H1 (cell line): Measurements from ENCODE around the gene CNOT6. TPM values are rescaled to one million over a fixed set of nuclear protein-coding genes. Genes with fewer than 3 reads are reported as not detected.

Source experiments
- CTCF ChIA-PET: fragments of 300-600 bp; sonication (Branson Sonifier 250); formaldehyde crosslinking; loops from one replicate; lab custom pipeline; 2021; ENCODE audit not compliant: partially characterized antibody; lab: Charles Lee
- POLR2A ChIA-PET: fragments of 300-600 bp; sonication (Branson Sonifier 250); formaldehyde crosslinking; loops from one replicate; lab custom pipeline; 2021; ENCODE audit warnings: inconsistent platforms; ENCODE audit not compliant: partially characterized antibody; lab: Charles Lee
- DNase-seq, 2 experiments: peaks; one replicate each; pipeline versions ENCODE4 v3.0.0 to v3.0.0-alpha.2; 2010 to 2022; ENCODE audit warnings: low spot score in 2 of 2, low read depth in 1 of 2, mixed read lengths in 1 of 2
- FAIRE-seq: peaks from 2 replicates; lab custom pipeline; 2011; peaks lifted over from hg19 to GRCh38; lab: Jason Lieb, UNC
- H2AFZ ChIP-seq: 2 replicates; pipeline ENCODE4 v1.8.1; 2012; ENCODE audit warnings: low read length, inconsistent platforms
- H2AK5ac ChIP-seq: 2 replicates; pipeline ENCODE4 v1.6.1; 2013; ENCODE audit warnings: low read depth, low read length
- H2BK120ac ChIP-seq: replicated peaks from 2 replicates; pipeline ENCODE3; 2013; ENCODE audit warnings: low read depth, low read length, inconsistent platforms
- H2BK12ac ChIP-seq: 2 replicates; pipeline ENCODE4 v1.6.1; 2013; ENCODE audit warnings: low read depth, low read length
- H2BK15ac ChIP-seq: 2 replicates; pipeline ENCODE4 v1.6.1; 2013; ENCODE audit warnings: low read length
- H2BK20ac ChIP-seq: 2 replicates; pipeline ENCODE4 v1.6.1; 2013; ENCODE audit warnings: low read length
- H2BK5ac ChIP-seq: 2 replicates; pipeline ENCODE4 v1.6.1; 2013; ENCODE audit warnings: low read depth, low read length
- H3K14ac ChIP-seq: 2 replicates; pipeline ENCODE4 v1.6.1; 2013; ENCODE audit warnings: inconsistent platforms; ENCODE audit not compliant: insufficient read length
- H3K18ac ChIP-seq: 2 replicates; pipeline ENCODE4 v1.6.1; 2013; ENCODE audit warnings: low read length; ENCODE audit errors: extremely low read depth
- H3K23ac ChIP-seq: 2 replicates; pipeline ENCODE4 v1.6.1; 2013; ENCODE audit warnings: inconsistent platforms; ENCODE audit not compliant: insufficient read length
- H3K23me2 ChIP-seq: 2 replicates; pipeline ENCODE4 v1.6.1; 2013; ENCODE audit warnings: low read depth, low read length
- H3K27ac ChIP-seq: 2 replicates; pipeline ENCODE4 v1.6.1; 2011; ENCODE audit warnings: low read depth, low read length, inconsistent platforms
- H3K27me3 ChIP-seq, 4 experiments: replicated peaks in 1 of 4; 1 replicate in 1 of 4; 2 replicates in 3 of 4; pipeline versions ENCODE4 v1.6.1 to v1.8.1; 2011 to 2013; ENCODE audit warnings: low read length in 3 of 4, mild to moderate bottlenecking in 3 of 4, inconsistent platforms in 2 of 4, mixed read lengths in 2 of 4, moderate library complexity in 1 of 4; ENCODE audit not compliant: control insufficient read depth in 3 of 4, insufficient read depth in 3 of 4; ENCODE audit errors: extremely low read depth in 1 of 4
- H3K36me3 ChIP-seq, 4 experiments: 2 replicates each; pipeline versions ENCODE4 v1.6.1 to v1.8.1; 2011 to 2013; ENCODE audit warnings: mild to moderate bottlenecking in 4 of 4, low read length in 3 of 4, moderate library complexity in 2 of 4, control low read depth in 1 of 4, inconsistent platforms in 1 of 4; ENCODE audit not compliant: insufficient read depth in 4 of 4, control insufficient read depth in 2 of 4
- H3K4ac ChIP-seq: replicated peaks from 2 replicates; pipeline ENCODE3; 2013; ENCODE audit warnings: low read length, low read depth, mixed read lengths, inconsistent platforms; ENCODE audit not compliant: insufficient read length
- H3K4me1 ChIP-seq, 4 experiments: replicated peaks in 1 of 4; 1 replicate in 1 of 4; 2 replicates in 3 of 4; pipeline versions ENCODE4 v1.6.1 to v1.8.1; 2011 to 2013; ENCODE audit warnings: low read length in 3 of 4, inconsistent platforms in 2 of 4, mixed read lengths in 1 of 4; ENCODE audit not compliant: insufficient read depth in 4 of 4, control insufficient read depth in 3 of 4
- H3K4me2 ChIP-seq, 2 experiments: 2 replicates each; pipeline versions ENCODE4 v1.6.1 to v1.8.1; 2011 to 2013; ENCODE audit warnings: low read depth in 2 of 2, low read length in 2 of 2, control low read depth in 1 of 2, inconsistent platforms in 1 of 2, mild to moderate bottlenecking in 1 of 2; ENCODE audit not compliant: insufficient read depth in 1 of 2
- H3K4me3 ChIP-seq, 4 experiments: fragments of 200-600, 300-600 bp in 1 of 4; sonication (generic), shearing (Covaris generic), sonication (Bioruptor Twin) in 1 of 4; 2 replicates each; pipeline versions ENCODE4 v1.5.1 to v1.8.1; 2011 to 2016; ENCODE audit warnings: low read length in 4 of 4, low read depth in 3 of 4, control low read depth in 2 of 4, inconsistent platforms in 2 of 4, mild to moderate bottlenecking in 2 of 4, mixed read lengths in 1 of 4, moderate library complexity in 1 of 4; ENCODE audit not compliant: insufficient read depth in 2 of 4; ENCODE audit errors: extremely low read depth in 1 of 4
- H3K56ac ChIP-seq: replicated peaks from 2 replicates; pipeline ENCODE3; 2013; ENCODE audit warnings: low read depth, mild to moderate bottlenecking, mixed read lengths, low read length, inconsistent platforms; ENCODE audit not compliant: insufficient read length
- H3K79me1 ChIP-seq: 2 replicates; pipeline ENCODE4 v1.6.1; 2013; ENCODE audit warnings: low read depth, low read length, control low read depth
- H3K79me2 ChIP-seq, 2 experiments: 2 replicates each; pipeline versions ENCODE4 v1.6.1 to v1.8.1; 2012 to 2013; ENCODE audit warnings: low read length in 2 of 2, mild to moderate bottlenecking in 2 of 2, inconsistent platforms in 1 of 2; ENCODE audit not compliant: insufficient read depth in 2 of 2, control insufficient read depth in 1 of 2
- H3K9ac ChIP-seq, 4 experiments: replicated peaks in 1 of 4; 1 replicate in 1 of 4; 2 replicates in 3 of 4; pipeline versions ENCODE4 v1.6.1 to v1.8.1; 2011 to 2013; ENCODE audit warnings: low read depth in 3 of 4, low read length in 3 of 4, control low read depth in 2 of 4, mild to moderate bottlenecking in 2 of 4, moderate library complexity in 2 of 4, inconsistent platforms in 1 of 4; ENCODE audit errors: extremely low read depth in 1 of 4
- H3K9me3 ChIP-seq, 2 experiments: 2 replicates each; pipeline versions ENCODE4 v1.6.1 to v1.8.1; 2012 to 2013; ENCODE audit warnings: mild to moderate bottlenecking in 2 of 2, moderate library complexity in 2 of 2, control low read depth in 1 of 2, inconsistent platforms in 1 of 2, low read depth in 1 of 2, low read length in 1 of 2, mixed read lengths in 1 of 2; ENCODE audit not compliant: insufficient read depth in 2 of 2
- H4K20me1 ChIP-seq, 2 experiments: replicated peaks in 1 of 2; 2 replicates each; pipeline versions ENCODE3 to v1.8.1; 2011 to 2013; ENCODE audit warnings: inconsistent platforms in 2 of 2, low read length in 2 of 2, mild to moderate bottlenecking in 1 of 2; ENCODE audit not compliant: insufficient read depth in 2 of 2, control insufficient read depth in 1 of 2
- H4K5ac ChIP-seq: 2 replicates; pipeline ENCODE4 v1.6.1; 2013; ENCODE audit warnings: low read length, low read depth, mixed read lengths, inconsistent platforms; ENCODE audit not compliant: insufficient read length
- H4K8ac ChIP-seq: 2 replicates; pipeline ENCODE4 v1.8.0; 2013; ENCODE audit warnings: mild to moderate bottlenecking, moderate library complexity, low read length, inconsistent platforms; ENCODE audit not compliant: insufficient read depth; ENCODE audit errors: extremely low read depth
- H4K91ac ChIP-seq: replicated peaks from 2 replicates; pipeline ENCODE3; 2013; ENCODE audit warnings: low read length, mixed read lengths, inconsistent platforms; ENCODE audit not compliant: insufficient read length
- MAFK ChIP-seq: IDR thresholded peaks from 2 replicates; pipeline ENCODE4 v1.6.1; 2012; ENCODE audit warnings: low read depth, mild to moderate bottlenecking, improper control_type of control experiment, low read length
- RXRA ChIP-seq: IDR thresholded peaks from 2 replicates; pipeline ENCODE4 v1.6.1; 2011; ENCODE audit warnings: low read depth, mild to moderate bottlenecking, low read length, moderate library complexity; ENCODE audit not compliant: insufficient read depth
- SAP30 ChIP-seq: fragments of 300-600 bp; sonication (generic); IDR thresholded peaks from 2 replicates; pipeline ENCODE4 v1.7.1; 2012; ENCODE audit warnings: low read length, moderate library complexity, mild to moderate bottlenecking, inconsistent platforms; ENCODE audit not compliant: insufficient read depth, insufficient replicate concordance
- ZNF274 ChIP-seq: IDR thresholded peaks from 2 replicates; pipeline ENCODE4 v1.7.0; 2012; ENCODE audit warnings: low read length, borderline replicate concordance; ENCODE audit errors: extremely low read depth
- WGBS, 2 experiments: shearing (Covaris generic) in 1 of 2; methylation state at CpG; one replicate each; pipeline versions ENCODE4 v1.1.6 to v1.1.7; 2013 to 2015; ENCODE audit warnings: low lambda C conversion rate in 2 of 2, mixed read lengths in 2 of 2, inconsistent platforms in 1 of 2, low coverage in 1 of 2, missing lambda C conversion rate in 1 of 2; ENCODE audit not compliant: insufficient replicate concordance in 2 of 2, insufficient coverage in 1 of 2, insufficient read length in 1 of 2; ENCODE audit errors: extremely low coverage in 1 of 2, missing lambda C conversion rate in 1 of 2; 5-methylcytosine and 5-hydroxymethylcytosine counted together
- polyA plus RNA-seq, 7 experiments: library from polyadenylated mRNA; depleted of rRNA in 3 of 7; stranded (reverse) in 5 of 7; unstranded in 2 of 7; fragments of >200 nt in 5 of 7; fragments of 200-250 nt in 2 of 7; gene quantifications; 1 replicate in 5 of 7; 2 replicates in 1 of 7; 4 replicates in 1 of 7; pipeline versions ENCODE4 v1.2.1 to v1.2.3, GENCODE V29; 2011 to 2013; ENCODE audit warnings: missing spikeins in 2 of 7, mixed read lengths in 2 of 7
- total RNA-seq: library from RNA; stranded (reverse); fragmentation: NEBNext Ultra II Directional; extraction: Animal tissue kit (Norgen Biotek cat#: 25700); gene quantifications from 2 replicates; pipeline ENCODE4 v1.2.1, GENCODE V29; 2021

The CNOT6 gene
- total and polyA plus RNA-seq, 2 of the 8 experiments (the other 6 are each of a cell fraction or from before 2014, with no cell fraction given): 10.7 to 45.4 TPM

DNA sequence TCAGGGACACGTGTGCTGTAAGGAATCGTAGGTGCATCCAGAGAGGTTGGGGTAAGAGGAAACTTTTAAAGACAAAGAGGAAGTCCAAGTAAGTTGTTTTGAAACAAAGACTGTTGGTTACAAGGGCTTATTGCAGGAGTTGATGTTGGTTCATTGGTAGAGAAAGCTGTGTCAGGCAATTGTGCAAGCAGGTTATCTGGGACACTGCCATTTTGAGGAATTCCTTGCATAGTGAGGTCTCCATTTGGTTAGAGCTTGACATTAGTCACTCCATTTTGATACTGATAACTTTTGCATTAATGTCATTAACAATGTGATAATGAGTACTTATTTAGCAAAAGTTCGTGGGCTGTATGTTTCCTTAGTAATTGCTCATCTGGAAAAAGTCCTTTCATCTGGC lies 24.9 kb downstream of the CNOT6 start:
- H3K14ac ChIP-seq: no peak overlapping the region
- TF ChIP-seq MAFK: no peak
- TF ChIP-seq SAP30: no peak
- no peak for TF ChIP-seq RXRA
- no peak for TF ChIP-seq ZNF274
- TF ChIP-seq, all 59 proteins: peak for 0
- Histone ChIP-seq H4K20me1 (peaks cover 23 to 30% of the 10 kb centered on the region in 2 experiments), H4K5ac (no peak overlapping the region), H3K4me3 (no peak overlapping the region), H3K4ac (no peak overlapping the region), H3K9me3 (no peaks in the 10 kb centered on the region), H2AK5ac (no peak overlapping the region), H3K4me2 (no peak overlapping the region), H3K23ac (no peak overlapping the region), H2BK15ac (no peak overlapping the region), H3K36me3 (no peaks in the 10 kb centered on the region; a peak in 1 of 8 replicates), H3K23me2 (0 out of 2 replicates have a peak, but pooled peaks cover 2% of the 10 kb centered on the region), H4K8ac (no peak overlapping the region), H3K79me2 (peaks cover 40 to 99% of the 10 kb centered on the region in 2 experiments), H3K56ac (no peak overlapping the region), H2AFZ (no peak overlapping the region), H3K27ac (no peak overlapping the region), H4K91ac (no peak overlapping the region), H3K18ac (no peak overlapping the region), H2BK20ac (no peak overlapping the region), H3K4me1 (peaks cover 2 to 8% (median 7%) of the 10 kb centered on the region in 4 experiments; a peak in 5 of 7 replicates), H3K79me1 (peaks cover 5% of the 10 kb centered on the region), H2BK5ac (no peak overlapping the region), H2BK12ac (no peak overlapping the region), H3K9ac (no peak overlapping the region), H2BK120ac (no peak overlapping the region), H3K27me3 (no peaks in the 10 kb centered on the region)
- CTCF ChIA-PET: interaction anchor here (1.1 kb wide), 1 partner anchor 89 kb away, joined by 3 read pairs; no protein-coding TSS in a partner anchor
- WGBS, 2 experiments: 92% methylated on average over 3 of the region's 3 CpGs; no CpG with 5 or more reads in 1 of the 2 experiments
- POLR2A ChIA-PET: no interaction called here
- no peak for FAIRE-seq
- DNase-seq: no peak
